Neural cell (in vitro differentiated cells): ENCODE measurements around the gene ARHGAP9. TPM values are rescaled to one million over a fixed set of nuclear protein-coding genes. Genes with fewer than 3 reads are reported as not detected.

Source experiments
- H2AFZ ChIP-seq: fragments of 200-600, 300-800 bp; sonication (generic), shearing (Covaris generic); 2 replicates; pipeline ENCODE4 v1.6.0; 2014; ENCODE audit warnings: low read depth, mild to moderate bottlenecking, antibody characterized with exemption, low read length, moderate library complexity
- H3F3A ChIP-seq: fragments of 200-600 bp; shearing (Covaris generic); 2 replicates; pipeline ENCODE4 v1.6.1; 2016; ENCODE audit warnings: mild to moderate bottlenecking, moderate library complexity, mixed read lengths, antibody characterized with exemption, low read length; ENCODE audit not compliant: insufficient read depth, poor library complexity, severe bottlenecking
- H3K27ac ChIP-seq: fragments of 200-600, 300-800 bp; sonication (generic), shearing (Covaris generic); 2 replicates; pipeline ENCODE4 v1.5.1; 2014; ENCODE audit warnings: mild to moderate bottlenecking, low read length, moderate library complexity
- H3K27me3 ChIP-seq: fragments of 300-800, 200-600 bp; sonication (generic), shearing (Covaris generic); 2 replicates; pipeline ENCODE4 v1.6.0; 2014; ENCODE audit warnings: mild to moderate bottlenecking, low read depth, low read length, moderate library complexity; ENCODE audit not compliant: insufficient read depth
- H3K36me3 ChIP-seq: fragments of 300-800, 200-600 bp; sonication (generic), shearing (Covaris generic); 2 replicates; pipeline ENCODE4 v1.5.1; 2014; ENCODE audit warnings: mild to moderate bottlenecking, antibody characterized with exemption, low read length, moderate library complexity; ENCODE audit not compliant: insufficient read depth
- H3K4me2 ChIP-seq: fragments of 300-800, 200-600 bp; sonication (generic), shearing (Covaris generic); 2 replicates; pipeline ENCODE4 v1.6.0; 2014; ENCODE audit warnings: mild to moderate bottlenecking, low read length
- H3K4me3 ChIP-seq: fragments of 300-800, 200-600 bp; sonication (generic), shearing (Covaris generic); 2 replicates; pipeline ENCODE4 v1.5.1; 2014; ENCODE audit warnings: mild to moderate bottlenecking, low read length, moderate library complexity
- H3K79me2 ChIP-seq: fragments of 200-600 bp; shearing (Covaris generic); replicated peaks from 2 replicates; pipeline ENCODE4 v1.6.0; 2014; ENCODE audit warnings: mild to moderate bottlenecking, low read length, moderate library complexity; ENCODE audit not compliant: insufficient read depth
- H3K9ac ChIP-seq: fragments of 300-800, 200-600 bp; sonication (generic), shearing (Covaris generic); 2 replicates; pipeline ENCODE4 v1.6.1; 2016; ENCODE audit warnings: mild to moderate bottlenecking, low read length, mixed read lengths
- H3K9me2 ChIP-seq: fragments of 200-600 bp; shearing (Covaris generic); 2 replicates; pipeline ENCODE4 v1.6.1; 2016; ENCODE audit warnings: mild to moderate bottlenecking, low read length, mixed read lengths; ENCODE audit not compliant: insufficient read depth
- H3K9me3 ChIP-seq: fragments of 200-600, 300-800 bp; sonication (generic), shearing (Covaris generic); 2 replicates; pipeline ENCODE4 v1.6.1; 2016; ENCODE audit warnings: mild to moderate bottlenecking, mixed run types, low read length, moderate library complexity, mixed read lengths
- H4K20me1 ChIP-seq: fragments of 200-600 bp; shearing (Covaris generic); 2 replicates; pipeline ENCODE4 v1.6.1; 2016; ENCODE audit warnings: mild to moderate bottlenecking, mixed run types; ENCODE audit not compliant: insufficient read depth
- CTCF ChIP-seq: fragments of 450-650 bp; IDR thresholded peaks from 2 replicates; pipeline ENCODE4 v1.5.1; 2014; ENCODE audit warnings: antibody characterized with exemption, mild to moderate bottlenecking, moderate library complexity; ENCODE audit not compliant: poor library complexity, severe bottlenecking
- EP300 ChIP-seq: fragments of 450-650 bp; conservative IDR thresholded peaks from 2 replicates; pipeline ENCODE4 v1.6.1; 2014; ENCODE audit warnings: antibody characterized with exemption, mild to moderate bottlenecking, moderate library complexity; ENCODE audit not compliant: poor library complexity, severe bottlenecking
- EZH2 ChIP-seq: fragments of 200-600, 300-800 bp; shearing (Covaris generic), sonication (generic); IDR thresholded peaks from 2 replicates; pipeline ENCODE4 v1.6.1; 2014; ENCODE audit warnings: antibody characterized with exemption, low read length, borderline replicate concordance, mild to moderate bottlenecking; ENCODE audit not compliant: insufficient read depth, poor library complexity, severe bottlenecking
- MXI1 ChIP-seq: fragments of 450-650 bp; conservative IDR thresholded peaks from 2 replicates; pipeline ENCODE4 v1.6.1; 2014; ENCODE audit warnings: antibody characterized with exemption, mild to moderate bottlenecking; ENCODE audit not compliant: poor library complexity, severe bottlenecking
- POLR2AphosphoS5 ChIP-seq: IDR thresholded peaks from 2 replicates; pipeline ENCODE4 v1.6.1; 2012
- RAD21 ChIP-seq: fragments of 450-650 bp; conservative IDR thresholded peaks from 2 replicates; pipeline ENCODE4 v1.6.1; 2014; ENCODE audit warnings: antibody characterized with exemption, mild to moderate bottlenecking, moderate library complexity
- REST ChIP-seq: IDR thresholded peaks from 2 replicates; pipeline ENCODE4 v1.6.1; 2012; ENCODE audit warnings: borderline replicate concordance
- SMC3 ChIP-seq: fragments of 450-650 bp; conservative IDR thresholded peaks from 2 replicates; pipeline ENCODE4 v1.6.1; 2014; ENCODE audit warnings: antibody characterized with exemption, mild to moderate bottlenecking, moderate library complexity; ENCODE audit not compliant: poor library complexity
- TAF1 ChIP-seq: IDR thresholded peaks from 2 replicates; pipeline ENCODE4 v1.6.1; 2012; ENCODE audit warnings: low read depth
- polyA plus RNA-seq: library from polyadenylated mRNA; depleted of rRNA; stranded (reverse); fragments of >200 nt; gene quantifications from 2 replicates; pipeline ENCODE4 v1.2.3, GENCODE V29; 2014

The ARHGAP9 gene
- polyA plus RNA-seq, 1 donor from 2014 or later: not detected

- no peaks in the 10 kb centered on the region for H4K20me1 ChIP-seq
- no peak overlapping the region for H3K9ac ChIP-seq
- H3K9me3 ChIP-seq: no peaks in the 10 kb centered on the region
- peaks cover 7% of the 10 kb centered on the region for H3K36me3 ChIP-seq
- peaks cover 19% of the 10 kb centered on the region for H3K79me2 ChIP-seq
- no peak overlapping the region for H2AFZ ChIP-seq
- H3K9me2 ChIP-seq: no peaks in the 10 kb centered on the region
- TF ChIP-seq EP300 (no peak), SMC3 (no peak), MXI1 (no peak), CTCF (no peak), EZH2 (no peak)
- no peak overlapping the region for H3K4me3 ChIP-seq
- H3K27me3 ChIP-seq: no peaks in the 10 kb centered on the region
- no peak overlapping the region for H3K27ac ChIP-seq
- H3K4me2 ChIP-seq: no peak overlapping the region
- no peaks in the 10 kb centered on the region for H3F3A ChIP-seq
Measured at GRCh38 chr12:57515934-57516541, 36.4 kb upstream of the ARHGAP9 start.

GRCh38 chr12:57515408-57515933 lies 35.8 kb upstream of the ARHGAP9 start:
- Histone ChIP-seq H3K27ac (no peak overlapping the region), H3K9me3 (no peaks in the 10 kb centered on the region), H3K9ac (no peak overlapping the region), H3K79me2 (peaks cover 19% of the 10 kb centered on the region), H3F3A (no peaks in the 10 kb centered on the region), H4K20me1 (no peaks in the 10 kb centered on the region), H3K4me3 (no peak overlapping the region), H2AFZ (no peak overlapping the region), H3K9me2 (no peaks in the 10 kb centered on the region), H3K4me2 (no peak overlapping the region), H3K27me3 (no peaks in the 10 kb centered on the region), H3K36me3 (peaks cover 7% of the 10 kb centered on the region)
- TF ChIP-seq TAF1: no peak
- TF ChIP-seq POLR2AphosphoS5: no peak
- TF ChIP-seq EZH2: no peak
- TF ChIP-seq MXI1: no peak
- no peak for TF ChIP-seq SMC3
- TF ChIP-seq RAD21: no peak
- no peak for TF ChIP-seq EP300

- H3K4me2 ChIP-seq: no peak overlapping the region
- H3K4me3 ChIP-seq: no peak overlapping the region
- TF ChIP-seq POLR2AphosphoS5 (no peak), REST (no peak), CTCF (no peak), MXI1 (no peak), RAD21 (no peak), EP300 (no peak), SMC3 (no peak), EZH2 (no peak), TAF1 (no peak)
- no peak overlapping the region for H3K27ac ChIP-seq
- no peaks in the 10 kb centered on the region for H4K20me1 ChIP-seq
- peaks cover 19% of the 10 kb centered on the region for H3K79me2 ChIP-seq
- no peak overlapping the region for H2AFZ ChIP-seq
- no peak overlapping the region for H3K9ac ChIP-seq
- H3K27me3 ChIP-seq: no peaks in the 10 kb centered on the region
- no peaks in the 10 kb centered on the region for H3K9me2 ChIP-seq
- no peaks in the 10 kb centered on the region for H3K9me3 ChIP-seq
- no peaks in the 10 kb centered on the region for H3F3A ChIP-seq
- peaks cover 7% of the 10 kb centered on the region for H3K36me3 ChIP-seq
Measured at GRCh38 chr12:57514720-57515407, 35.2 kb upstream of the ARHGAP9 start.
